HepG2 (cell line): Measurements from ENCODE around the gene RASIP1. TPM values are rescaled to one million over a fixed set of nuclear protein-coding genes. Genes with fewer than 3 reads are reported as not detected.

Experiments
- AGO1 ChIP-seq: fragments of 200-400 bp; formaldehyde crosslinking; IDR thresholded peaks from 2 replicates; pipeline ENCODE4 v1.6.1; 2017; ENCODE audit warnings: mild to moderate bottlenecking, low read depth, low read length, moderate library complexity; ENCODE audit not compliant: poor library complexity, severe bottlenecking
- AKAP8 ChIP-seq: sonication (generic); formaldehyde crosslinking; IDR thresholded peaks from 2 replicates; pipeline ENCODE4 v1.5.1; 2020; ENCODE audit warnings: mild to moderate bottlenecking, missing genetic modification reagents
- CEBPB ChIP-seq: IDR thresholded peaks from 2 replicates; pipeline ENCODE4 v1.6.1; 2011; ENCODE audit warnings: low read depth, low read length, improper control_type of control experiment, borderline replicate concordance
- FLYWCH1 ChIP-seq: sonication (generic); formaldehyde crosslinking; IDR thresholded peaks from 2 replicates; pipeline ENCODE4 v1.8.1; 2023; ENCODE audit warnings: mild to moderate bottlenecking, missing genetic modification reagents
- FOXM1 ChIP-seq: sonication (generic); formaldehyde crosslinking; IDR thresholded peaks from 2 replicates; pipeline ENCODE4 v1.5.0; 2020; ENCODE audit warnings: missing genetic modification reagents
- GABPA ChIP-seq, 2 experiments: IDR thresholded peaks; 2 replicates each; pipeline ENCODE4 v1.6.1; 2011 to 2016; ENCODE audit warnings: low read depth in 2 of 2, low read length in 1 of 2, missing biosample characterization in 1 of 2, missing genetic modification characterization in 1 of 2
- GTF3A ChIP-seq: sonication (generic); formaldehyde crosslinking; conservative IDR thresholded peaks from 2 replicates; pipeline ENCODE4 v1.4.0; 2020; ENCODE audit warnings: mild to moderate bottlenecking, missing genetic modification reagents
- KLF11 ChIP-seq: IDR thresholded peaks from 2 replicates; pipeline ENCODE4 v1.6.1; 2016; ENCODE audit warnings: missing compliant biosample characterization
- MYPOP ChIP-seq: sonication (generic); formaldehyde crosslinking; IDR thresholded peaks from 2 replicates; pipeline ENCODE4 v1.8.1; 2023; ENCODE audit warnings: mild to moderate bottlenecking, moderate library complexity, missing genetic modification reagents
- NCOA2 ChIP-seq: sonication (generic); formaldehyde crosslinking; IDR thresholded peaks from 2 replicates; pipeline ENCODE4 v1.8.0; 2022; ENCODE audit warnings: inconsistent platforms
- NFE2 ChIP-seq: sonication (generic); formaldehyde crosslinking; IDR thresholded peaks from 2 replicates; pipeline ENCODE4 v1.4.0; 2020; ENCODE audit warnings: missing genetic modification reagents
- NFYC ChIP-seq: IDR thresholded peaks from 2 replicates; pipeline ENCODE4 v1.6.1; 2016; ENCODE audit warnings: missing genetic modification reagents, missing compliant biosample characterization
- NR0B2 ChIP-seq: sonication (generic); formaldehyde crosslinking; IDR thresholded peaks from 2 replicates; pipeline ENCODE4 v1.4.0; 2020; ENCODE audit warnings: mild to moderate bottlenecking, missing genetic modification reagents
- RXRA ChIP-seq: sonication (generic); formaldehyde crosslinking; IDR thresholded peaks from 2 replicates; pipeline ENCODE4 v1.5.1; 2020; ENCODE audit warnings: missing genetic modification reagents
- SAP130 ChIP-seq: IDR thresholded peaks from 2 replicates; pipeline ENCODE4 v1.6.1; 2016; ENCODE audit warnings: low read depth
- TFAP4 ChIP-seq: sonication (generic); IDR thresholded peaks from 2 replicates; pipeline ENCODE4 v1.6.1; 2016; ENCODE audit warnings: low read depth, borderline replicate concordance
- U2AF2 ChIP-seq: fragments of 200-400 bp; formaldehyde crosslinking; IDR thresholded peaks from 2 replicates; pipeline ENCODE4 v1.6.1; 2017; ENCODE audit warnings: low read depth, mild to moderate bottlenecking, low read length
- ZBTB34 ChIP-seq: sonication (generic); formaldehyde crosslinking; IDR thresholded peaks from 2 replicates; pipeline ENCODE4 v1.8.0; 2022; ENCODE audit warnings: mild to moderate bottlenecking, missing genetic modification reagents
- ZBTB42 ChIP-seq: sonication (generic); formaldehyde crosslinking; IDR thresholded peaks from 2 replicates; pipeline ENCODE4 v1.5.0; 2020; ENCODE audit warnings: mild to moderate bottlenecking, missing genetic modification reagents
- ZC3H4 ChIP-seq: sonication (generic); formaldehyde crosslinking; IDR thresholded peaks from 2 replicates; pipeline ENCODE4 v1.4.0; 2020; ENCODE audit warnings: missing genetic modification reagents, borderline replicate concordance
- ZEB1 ChIP-seq: IDR thresholded peaks from 2 replicates; pipeline ENCODE4 v1.6.1; 2012; ENCODE audit warnings: mild to moderate bottlenecking, low read depth, inconsistent platforms; ENCODE audit not compliant: insufficient replicate concordance
- ZNF225 ChIP-seq: sonication (generic); formaldehyde crosslinking; IDR thresholded peaks from 2 replicates; pipeline ENCODE4 v1.4.0; 2020; ENCODE audit warnings: mild to moderate bottlenecking, missing genetic modification reagents
- ZNF350 ChIP-seq: sonication (generic); formaldehyde crosslinking; IDR thresholded peaks from 2 replicates; pipeline ENCODE4 v1.4.0; 2020; ENCODE audit warnings: mild to moderate bottlenecking, low read depth, missing genetic modification reagents, borderline replicate concordance
- ZNF530 ChIP-seq: sonication (generic); formaldehyde crosslinking; IDR thresholded peaks from 2 replicates; pipeline ENCODE4 v1.5.0; 2020; ENCODE audit warnings: low read depth, mild to moderate bottlenecking, missing genetic modification reagents
- ZNF83 ChIP-seq: sonication (generic); formaldehyde crosslinking; IDR thresholded peaks from 2 replicates; pipeline ENCODE4 v1.4.0; 2020; ENCODE audit warnings: missing genetic modification reagents, mild to moderate bottlenecking, borderline replicate concordance
- ZNF879 ChIP-seq: sonication (generic); formaldehyde crosslinking; IDR thresholded peaks from 2 replicates; pipeline ENCODE4 v1.8.1; 2023; ENCODE audit warnings: missing genetic modification reagents
- ZSCAN5A ChIP-seq: sonication (generic); formaldehyde crosslinking; IDR thresholded peaks from 2 replicates; pipeline ENCODE4 v1.8.0; 2022; ENCODE audit warnings: mild to moderate bottlenecking, missing genetic modification reagents, borderline replicate concordance
- polyA plus RNA-seq, 8 experiments: library from polyadenylated mRNA; depleted of rRNA in 3 of 8; stranded (reverse) in 7 of 8; unstranded in 1 of 8; fragments of >200 nt; fragmentation: Illumina TruSeq in 4 of 8; extraction: Trizol in 4 of 8; gene quantifications; 2 replicates each; pipeline versions ENCODE4 v1.2.1 to v1.2.3, GENCODE V29; 2011 to 2016; ENCODE audit warnings: low read depth in 4 of 8, missing spikeins in 1 of 8, mixed read lengths in 1 of 8; ENCODE audit not compliant: insufficient read depth in 1 of 8
- total RNA-seq, 5 experiments: library from RNA; depleted of rRNA; stranded (reverse); fragments of >200 nt; fragmentation: Illumina TruSeq; extraction: Trizol; gene quantifications; 2 replicates each; pipeline ENCODE4 v1.2.3, GENCODE V29; 2016; ENCODE audit warnings: low read depth in 1 of 5

Gene RASIP1
- total and polyA plus RNA-seq, 2 of the 13 experiments (the other 11 are each of a cell fraction or from before 2014, with no cell fraction given): 0.44 to 0.58 TPM

- no peak for TF ChIP-seq NFE2 (CRISPR knock-in tag)
- TF ChIP-seq ZNF350 (CRISPR knock-in tag): no peak
- no peak; the same call in 1 of the 2 replicates for TF ChIP-seq TFAP4
- no peak for TF ChIP-seq ZC3H4 (CRISPR knock-in tag)
- TF ChIP-seq U2AF2: no peak
- no peak for TF ChIP-seq ZNF83 (CRISPR knock-in tag)
- no peak for TF ChIP-seq AGO1
- TF ChIP-seq ZBTB34: no peak
- no peak for TF ChIP-seq KLF11 (CRISPR knock-in tag)
- TF ChIP-seq NCOA2: peak; percentile 56
- TF ChIP-seq CEBPB: no peak
- TF ChIP-seq ZBTB42: no peak
- TF ChIP-seq ZNF530 (CRISPR knock-in tag): no peak
- TF ChIP-seq ZSCAN5A (CRISPR knock-in tag): no peak
- TF ChIP-seq GTF3A: no peak
- TF ChIP-seq NFYC (CRISPR knock-in tag): no peak
- TF ChIP-seq ZNF879: no peak
- no peak for TF ChIP-seq ZEB1
- no peak for TF ChIP-seq AKAP8 (CRISPR knock-in tag)
- TF ChIP-seq SAP130 (CRISPR knock-in tag): peak; percentile 72
- no peak for TF ChIP-seq NR0B2
- TF ChIP-seq RXRA (CRISPR knock-in tag): no peak
- no peak for TF ChIP-seq GABPA (IDR thresholded peaks at IDR 0.05; ENCODE audit: low read depth, low read length)
- TF ChIP-seq GABPA (CRISPR knock-in tag; IDR thresholded peaks at IDR 0.05; ENCODE audit: low read depth): no peak
- TF ChIP-seq ZNF225 (CRISPR knock-in tag): no peak
- TF ChIP-seq MYPOP (CRISPR knock-in tag): no peak
- TF ChIP-seq FLYWCH1 (CRISPR knock-in tag): no peak
- no peak for TF ChIP-seq FOXM1
These were observed 40.4 kb upstream of the RASIP1 start (continued) for GRCh38 chr19:48780631-48781391.
